H9 (cell line): ENCODE data around the gene TAF4B. TPM values are rescaled to one million over a fixed set of nuclear protein-coding genes. Genes with fewer than 3 reads are reported as not detected.

Source experiments
- DNase-seq: peaks from one replicate; pipeline ENCODE4 v3.0.0-alpha.2; 2017
- H2AFZ ChIP-seq: one replicate; pipeline ENCODE4 v1.6.1; 2013; ENCODE audit warnings: mild to moderate bottlenecking, low read length, control low read depth, moderate library complexity
- H2AK5ac ChIP-seq: 2 replicates; pipeline ENCODE4 v1.6.1; 2013; ENCODE audit warnings: low read length, control low read depth, mixed read lengths; ENCODE audit not compliant: insufficient read length
- H2BK120ac ChIP-seq: one replicate; pipeline ENCODE4 v1.6.1; 2013; ENCODE audit warnings: low read depth, mild to moderate bottlenecking, low read length, control low read depth, inconsistent platforms; ENCODE audit not compliant: poor library complexity, severe bottlenecking
- H2BK12ac ChIP-seq: 2 replicates; pipeline ENCODE4 v1.6.1; 2013; ENCODE audit warnings: low read length, control low read depth, mixed read lengths, low read depth; ENCODE audit not compliant: insufficient read length
- H2BK15ac ChIP-seq: 2 replicates; pipeline ENCODE4 v1.6.1; 2013; ENCODE audit warnings: low read depth, low read length, control low read depth
- H2BK20ac ChIP-seq: one replicate; pipeline ENCODE4 v1.6.1; 2013; ENCODE audit warnings: low read depth, mild to moderate bottlenecking, low read length, control low read depth, inconsistent platforms; ENCODE audit not compliant: poor library complexity, severe bottlenecking
- H2BK5ac ChIP-seq: 2 replicates; pipeline ENCODE4 v1.6.1; 2013; ENCODE audit warnings: low read length, control low read depth, mixed read lengths; ENCODE audit not compliant: insufficient read length
- H3K14ac ChIP-seq: 2 replicates; pipeline ENCODE4 v1.6.1; 2013; ENCODE audit warnings: low read length, control low read depth; ENCODE audit not compliant: insufficient read depth
- H3K18ac ChIP-seq: 2 replicates; pipeline ENCODE4 v1.6.1; 2013; ENCODE audit warnings: low read depth, mild to moderate bottlenecking, mixed read lengths, low read length, control low read depth; ENCODE audit not compliant: insufficient read length
- H3K23ac ChIP-seq: 2 replicates; pipeline ENCODE4 v1.6.1; 2013; ENCODE audit warnings: low read length, control low read depth, mixed read lengths, low read depth; ENCODE audit not compliant: insufficient read length
- H3K23me2 ChIP-seq: 2 replicates; pipeline ENCODE4 v1.6.1; 2013; ENCODE audit warnings: low read depth, mild to moderate bottlenecking, mixed read lengths, low read length, control low read depth; ENCODE audit not compliant: insufficient read length, poor library complexity, severe bottlenecking
- H3K27ac ChIP-seq: 2 replicates; pipeline ENCODE4 v1.5.1; 2013; ENCODE audit warnings: low read length, control low read depth, mixed read lengths, low read depth; ENCODE audit not compliant: insufficient read length
- H3K27me3 ChIP-seq: 2 replicates; pipeline ENCODE4 v1.6.1; 2013; ENCODE audit warnings: low read length, control low read depth, inconsistent platforms; ENCODE audit not compliant: insufficient read depth
- H3K4ac ChIP-seq: 2 replicates; pipeline ENCODE4 v1.6.1; 2013; ENCODE audit warnings: low read depth, mild to moderate bottlenecking, control low read depth, inconsistent platforms, low read length, moderate library complexity
- H3K4me1 ChIP-seq: 2 replicates; pipeline ENCODE4 v1.6.1; 2013; ENCODE audit warnings: low read length, control low read depth, inconsistent platforms; ENCODE audit not compliant: insufficient read depth
- H3K4me2 ChIP-seq: 2 replicates; pipeline ENCODE4 v1.6.1; 2013; ENCODE audit warnings: low read length, control low read depth, mixed read lengths; ENCODE audit not compliant: insufficient read length, insufficient read depth
- H3K56ac ChIP-seq: 2 replicates; pipeline ENCODE4 v1.6.1; 2013; ENCODE audit warnings: low read depth, mild to moderate bottlenecking, mixed read lengths, low read length, control low read depth; ENCODE audit not compliant: insufficient read length
- H3K79me1 ChIP-seq: 2 replicates; pipeline ENCODE4 v1.6.1; 2013; ENCODE audit warnings: low read depth, mild to moderate bottlenecking, moderate library complexity, low read length, control low read depth, inconsistent platforms; ENCODE audit not compliant: insufficient read depth, poor library complexity, severe bottlenecking
- H3K79me2 ChIP-seq: 2 replicates; pipeline ENCODE4 v1.6.1; 2013; ENCODE audit warnings: low read length, control low read depth, inconsistent platforms; ENCODE audit not compliant: insufficient read depth
- H3K9ac ChIP-seq: 2 replicates; pipeline ENCODE4 v1.6.1; 2013; ENCODE audit warnings: low read length, control low read depth, mixed read lengths; ENCODE audit not compliant: insufficient read length; ENCODE audit errors: extremely low read depth
- H3K9me3 ChIP-seq: one replicate; pipeline ENCODE4 v1.6.1; 2013; ENCODE audit warnings: low read depth, low read length, inconsistent platforms; ENCODE audit not compliant: control insufficient read depth
- H3T11ph ChIP-seq: one replicate; pipeline ENCODE4 v1.6.1; 2013; ENCODE audit warnings: mild to moderate bottlenecking, low read length, control low read depth, inconsistent platforms
- H4K20me1 ChIP-seq: one replicate; pipeline ENCODE4 v1.6.1; 2013; ENCODE audit not compliant: control insufficient read depth, insufficient read length, insufficient read depth
- H4K5ac ChIP-seq: 2 replicates; pipeline ENCODE4 v1.6.1; 2013; ENCODE audit warnings: low read depth, mild to moderate bottlenecking, mixed read lengths, low read length, control low read depth; ENCODE audit not compliant: insufficient read length
- H4K8ac ChIP-seq: replicated peaks from 2 replicates; pipeline ENCODE4 v1.6.1; 2013; ENCODE audit warnings: low read length, control low read depth, mixed read lengths, low read depth; ENCODE audit not compliant: insufficient read length
- H4K91ac ChIP-seq: 2 replicates; pipeline ENCODE4 v1.6.1; 2013; ENCODE audit warnings: low read depth, mild to moderate bottlenecking, moderate library complexity, mixed read lengths, low read length, control low read depth; ENCODE audit not compliant: insufficient read length
- H3K27ac Mint-ChIP-seq, 3 experiments: 2 replicates in 2 of 3; 3 replicates in 1 of 3; pipeline ENCODE4 v1.8.0; 2020 to 2021; ENCODE audit warnings: mixed read lengths in 3 of 3, mild to moderate bottlenecking in 1 of 3, moderate library complexity in 1 of 3
- H3K27me3 Mint-ChIP-seq: 2 replicates; pipeline ENCODE4 v1.8.0; 2021; ENCODE audit warnings: low read depth, mild to moderate bottlenecking, moderate library complexity, mixed read lengths
- H3K36me3 Mint-ChIP-seq, 3 experiments: 2 replicates in 2 of 3; 3 replicates in 1 of 3; pipeline ENCODE4 v1.8.0; 2020 to 2021; ENCODE audit warnings: low read depth in 3 of 3, mixed read lengths in 3 of 3; ENCODE audit not compliant: insufficient read depth in 1 of 3
- H3K4me1 Mint-ChIP-seq, 2 experiments: 2 replicates each; pipeline ENCODE4 v1.8.0; 2020; ENCODE audit warnings: mixed read lengths in 2 of 2
- H3K4me3 Mint-ChIP-seq, 2 experiments: 2 replicates in 1 of 2; 3 replicates in 1 of 2; pipeline ENCODE4 v1.8.0; 2020 to 2021; ENCODE audit warnings: mild to moderate bottlenecking in 2 of 2, mixed read lengths in 2 of 2, moderate library complexity in 1 of 2
- H3K9me3 Mint-ChIP-seq, 2 experiments: 2 replicates in 1 of 2; 3 replicates in 1 of 2; pipeline ENCODE4 v1.8.0; 2020; ENCODE audit warnings: mild to moderate bottlenecking in 2 of 2, mixed read lengths in 2 of 2, moderate library complexity in 1 of 2
- WGBS: extraction: QIAGEN DNeasy Blood & Tissue Kit; methylation state at CpG from one replicate; pipeline ENCODE4 v1.1.7; 2013; ENCODE audit warnings: missing lambda C conversion rate, low lambda C conversion rate, mixed read lengths; ENCODE audit not compliant: insufficient read length; ENCODE audit errors: extremely low coverage; 5-methylcytosine and 5-hydroxymethylcytosine counted together
- total RNA-seq: library from RNA; stranded (reverse); gene quantifications from 2 replicates; pipeline ENCODE4 v1.2.1, GENCODE V29; 2021
- TF ChIP-seq, protein P1 (sequence below): fragments of 200-600 bp; sonication (generic); conservative IDR thresholded peaks from 3 replicates; pipeline ENCODE4 v1.8.0; 2021; ENCODE audit warnings: antibody characterized with exemption, mild to moderate bottlenecking

Gene TAF4B
- total RNA-seq, 1 experiment from 2014 or later = 19.8 TPM

DNA sequence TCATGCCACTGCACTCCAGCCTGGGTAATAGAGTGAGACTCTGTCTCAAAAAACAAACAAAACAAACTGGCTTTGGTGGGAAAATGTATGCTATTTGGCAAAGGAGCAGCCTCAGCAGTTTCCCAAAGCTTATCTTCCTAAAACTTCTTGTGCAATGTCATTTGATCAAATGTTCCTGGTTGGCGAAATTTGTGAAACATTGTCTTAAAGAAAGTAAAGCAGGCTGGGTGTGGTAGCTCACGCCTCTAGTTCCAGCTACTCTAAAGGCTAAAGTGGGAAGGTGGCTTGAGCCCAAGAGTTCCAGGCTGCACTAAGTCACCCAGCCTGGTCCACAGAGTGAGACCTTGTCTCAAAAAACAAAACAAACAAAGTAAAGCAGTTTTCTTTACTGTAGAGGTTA, 17.3 kb upstream of the TAF4B start:
- TF ChIP-seq, protein P1, sequence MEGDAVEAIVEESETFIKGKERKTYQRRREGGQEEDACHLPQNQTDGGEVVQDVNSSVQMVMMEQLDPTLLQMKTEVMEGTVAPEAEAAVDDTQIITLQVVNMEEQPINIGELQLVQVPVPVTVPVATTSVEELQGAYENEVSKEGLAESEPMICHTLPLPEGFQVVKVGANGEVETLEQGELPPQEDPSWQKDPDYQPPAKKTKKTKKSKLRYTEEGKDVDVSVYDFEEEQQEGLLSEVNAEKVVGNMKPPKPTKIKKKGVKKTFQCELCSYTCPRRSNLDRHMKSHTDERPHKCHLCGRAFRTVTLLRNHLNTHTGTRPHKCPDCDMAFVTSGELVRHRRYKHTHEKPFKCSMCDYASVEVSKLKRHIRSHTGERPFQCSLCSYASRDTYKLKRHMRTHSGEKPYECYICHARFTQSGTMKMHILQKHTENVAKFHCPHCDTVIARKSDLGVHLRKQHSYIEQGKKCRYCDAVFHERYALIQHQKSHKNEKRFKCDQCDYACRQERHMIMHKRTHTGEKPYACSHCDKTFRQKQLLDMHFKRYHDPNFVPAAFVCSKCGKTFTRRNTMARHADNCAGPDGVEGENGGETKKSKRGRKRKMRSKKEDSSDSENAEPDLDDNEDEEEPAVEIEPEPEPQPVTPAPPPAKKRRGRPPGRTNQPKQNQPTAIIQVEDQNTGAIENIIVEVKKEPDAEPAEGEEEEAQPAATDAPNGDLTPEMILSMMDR = no peak
- H4K20me1 ChIP-seq = no peaks in the 10 kb centered on the region
- no peaks in the 10 kb centered on the region for H3K79me1 ChIP-seq
- no peak overlapping the region for H3K4me2 ChIP-seq
- H4K5ac ChIP-seq = no peak overlapping the region
- Mint-ChIP-seq H3K4me3 (no peak overlapping the region), H3K27ac (no peak overlapping the region), H3K4me1 (no peaks in the 10 kb centered on the region), H3K9me3 (no peaks in the 10 kb centered on the region), H3K36me3 (no peaks in the 10 kb centered on the region), H3K27me3 (no peaks in the 10 kb centered on the region)
- H3K4me1 ChIP-seq = no peaks in the 10 kb centered on the region
- no peak overlapping the region for H3K56ac ChIP-seq
- no peak overlapping the region for H2BK120ac ChIP-seq
- no peak overlapping the region for H2BK5ac ChIP-seq
- no peak overlapping the region for H2BK15ac ChIP-seq
- no peak overlapping the region for H3K14ac ChIP-seq
- no peaks in the 10 kb centered on the region for H3K27me3 ChIP-seq
- no peak overlapping the region for H4K8ac ChIP-seq
- no peak overlapping the region for H3T11ph ChIP-seq
- H2BK20ac ChIP-seq = no peak overlapping the region
- H3K23ac ChIP-seq = no peak overlapping the region
- no CpG with 5 or more reads among the region's 2 CpGs for WGBS
- no peak overlapping the region for H2AK5ac ChIP-seq
- H3K27ac ChIP-seq = no peak overlapping the region
- H3K4ac ChIP-seq = no peak overlapping the region
- H2AFZ ChIP-seq = no peak overlapping the region
- no peak overlapping the region for H3K9ac ChIP-seq
- no peak for DNase-seq
- H3K9me3 ChIP-seq = no peaks in the 10 kb centered on the region
- H3K23me2 ChIP-seq = no peaks in the 10 kb centered on the region
- H3K18ac ChIP-seq = no peak overlapping the region
- no peak overlapping the region for H4K91ac ChIP-seq
- no peaks in the 10 kb centered on the region for H3K79me2 ChIP-seq
- no peak overlapping the region for H2BK12ac ChIP-seq
